Uterus (tissue), 2 donors: ENCODE data around the gene SAMD10.

ENCODE experiments used
- POLR2A ChIP-seq, 2 donors: fragments of 450-650 bp; IDR thresholded peaks; one replicate each; pipeline ENCODE4 v1.6.1; 2016; ENCODE audit warnings: antibody characterized with exemption in 2 of 2, mild to moderate bottlenecking in 1 of 2, moderate library complexity in 1 of 2
- TF ChIP-seq, protein P1 (sequence below), 4 experiments: fragments of 200-600 bp in 2 of 4; fragments of 450-650 bp in 2 of 4; sonication (generic) in 2 of 4; IDR thresholded peaks; one replicate each; pipeline ENCODE4 v1.5.1; 2016 to 2019; ENCODE audit warnings: antibody characterized with exemption in 4 of 4, mild to moderate bottlenecking in 2 of 4, moderate library complexity in 1 of 4

DNA sequence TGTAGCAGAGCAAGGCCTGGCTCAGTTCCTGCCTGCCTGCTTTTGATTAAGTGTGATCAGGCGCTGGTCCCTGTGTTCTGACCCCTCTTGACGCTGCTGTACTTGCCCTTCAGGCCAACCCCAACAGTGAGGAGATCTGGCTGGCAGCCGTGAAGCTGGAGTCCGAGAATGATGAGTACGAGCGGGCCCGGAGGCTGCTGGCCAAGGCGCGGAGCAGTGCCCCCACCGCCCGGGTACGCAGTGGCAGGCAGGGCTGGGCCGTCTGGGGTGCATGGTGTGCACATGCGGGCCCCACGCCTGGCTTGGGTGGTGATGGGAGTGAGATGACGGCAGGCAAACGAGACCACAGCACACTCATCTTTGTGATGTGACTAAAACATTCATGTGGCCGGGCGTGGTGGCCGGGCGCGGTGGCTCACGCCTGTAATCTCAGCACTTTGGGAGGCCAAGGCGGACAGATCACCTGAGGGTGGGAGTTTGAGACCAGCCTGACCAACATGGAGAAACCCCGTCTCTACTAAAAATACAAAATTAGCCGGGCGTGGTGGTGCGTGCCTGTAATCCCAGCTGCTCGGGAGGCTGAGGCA lies 46.5 kb upstream of the SAMD10 start:
- TF ChIP-seq, protein P1, sequence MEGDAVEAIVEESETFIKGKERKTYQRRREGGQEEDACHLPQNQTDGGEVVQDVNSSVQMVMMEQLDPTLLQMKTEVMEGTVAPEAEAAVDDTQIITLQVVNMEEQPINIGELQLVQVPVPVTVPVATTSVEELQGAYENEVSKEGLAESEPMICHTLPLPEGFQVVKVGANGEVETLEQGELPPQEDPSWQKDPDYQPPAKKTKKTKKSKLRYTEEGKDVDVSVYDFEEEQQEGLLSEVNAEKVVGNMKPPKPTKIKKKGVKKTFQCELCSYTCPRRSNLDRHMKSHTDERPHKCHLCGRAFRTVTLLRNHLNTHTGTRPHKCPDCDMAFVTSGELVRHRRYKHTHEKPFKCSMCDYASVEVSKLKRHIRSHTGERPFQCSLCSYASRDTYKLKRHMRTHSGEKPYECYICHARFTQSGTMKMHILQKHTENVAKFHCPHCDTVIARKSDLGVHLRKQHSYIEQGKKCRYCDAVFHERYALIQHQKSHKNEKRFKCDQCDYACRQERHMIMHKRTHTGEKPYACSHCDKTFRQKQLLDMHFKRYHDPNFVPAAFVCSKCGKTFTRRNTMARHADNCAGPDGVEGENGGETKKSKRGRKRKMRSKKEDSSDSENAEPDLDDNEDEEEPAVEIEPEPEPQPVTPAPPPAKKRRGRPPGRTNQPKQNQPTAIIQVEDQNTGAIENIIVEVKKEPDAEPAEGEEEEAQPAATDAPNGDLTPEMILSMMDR (IDR thresholded peaks at IDR 0.05), result no peak
- TF ChIP-seq POLR2A (IDR thresholded peaks at IDR 0.05), result no peak
